ENCODE data around the gene CFAP410. TPM values are rescaled to one million over a fixed set of nuclear protein-coding genes. Genes with fewer than 3 reads are reported as not detected.
A peak's percentile ranks its signal among the peaks of the same experiment; 100 is the strongest.

CFAP410 gene
- total and polyA plus RNA-seq, 10 donors = 26.2 to 79.8 (median 33.0) TPM

- H3K4me1 ChIP-seq = peaks cover 0 to 13% (median 5%) of the 10 kb centered on the region in 6 donors
- peaks cover 0 to 70% (median 3%) of the 10 kb centered on the region in 6 donors for H3K36me3 ChIP-seq
- H3K27ac ChIP-seq = no peak overlapping the region
- intact Hi-C loops (cut with DNase I; ENCODE audit: low total_unique reads) = no loop called here
- peaks cover 0 to 5% (median 0%) of the 10 kb centered on the region in 7 donors for H3K27me3 ChIP-seq (replicated peaks in 1 of 7)
- peak; percentile 69 for DNase-seq
- peaks cover 0 to 22% (median 14%) of the 10 kb centered on the region in 8 donors for H3K9me3 ChIP-seq
- 90 to 95% (median 93%) methylated on average over 22 to 28 of the region's 28 CpGs for WGBS, 5 donors
- H3K4me3 ChIP-seq = no peak overlapping the region
- TF ChIP-seq, protein P1, sequence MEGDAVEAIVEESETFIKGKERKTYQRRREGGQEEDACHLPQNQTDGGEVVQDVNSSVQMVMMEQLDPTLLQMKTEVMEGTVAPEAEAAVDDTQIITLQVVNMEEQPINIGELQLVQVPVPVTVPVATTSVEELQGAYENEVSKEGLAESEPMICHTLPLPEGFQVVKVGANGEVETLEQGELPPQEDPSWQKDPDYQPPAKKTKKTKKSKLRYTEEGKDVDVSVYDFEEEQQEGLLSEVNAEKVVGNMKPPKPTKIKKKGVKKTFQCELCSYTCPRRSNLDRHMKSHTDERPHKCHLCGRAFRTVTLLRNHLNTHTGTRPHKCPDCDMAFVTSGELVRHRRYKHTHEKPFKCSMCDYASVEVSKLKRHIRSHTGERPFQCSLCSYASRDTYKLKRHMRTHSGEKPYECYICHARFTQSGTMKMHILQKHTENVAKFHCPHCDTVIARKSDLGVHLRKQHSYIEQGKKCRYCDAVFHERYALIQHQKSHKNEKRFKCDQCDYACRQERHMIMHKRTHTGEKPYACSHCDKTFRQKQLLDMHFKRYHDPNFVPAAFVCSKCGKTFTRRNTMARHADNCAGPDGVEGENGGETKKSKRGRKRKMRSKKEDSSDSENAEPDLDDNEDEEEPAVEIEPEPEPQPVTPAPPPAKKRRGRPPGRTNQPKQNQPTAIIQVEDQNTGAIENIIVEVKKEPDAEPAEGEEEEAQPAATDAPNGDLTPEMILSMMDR (IDR thresholded peaks at IDR 0.05 in 8 of 11, conservative IDR thresholded peaks at IDR 0.05 in 3 of 11) = no peak
Observed at GRCh38 chr21:44366586-44367211, 27.5 kb upstream of the CFAP410 start.

DNA sequence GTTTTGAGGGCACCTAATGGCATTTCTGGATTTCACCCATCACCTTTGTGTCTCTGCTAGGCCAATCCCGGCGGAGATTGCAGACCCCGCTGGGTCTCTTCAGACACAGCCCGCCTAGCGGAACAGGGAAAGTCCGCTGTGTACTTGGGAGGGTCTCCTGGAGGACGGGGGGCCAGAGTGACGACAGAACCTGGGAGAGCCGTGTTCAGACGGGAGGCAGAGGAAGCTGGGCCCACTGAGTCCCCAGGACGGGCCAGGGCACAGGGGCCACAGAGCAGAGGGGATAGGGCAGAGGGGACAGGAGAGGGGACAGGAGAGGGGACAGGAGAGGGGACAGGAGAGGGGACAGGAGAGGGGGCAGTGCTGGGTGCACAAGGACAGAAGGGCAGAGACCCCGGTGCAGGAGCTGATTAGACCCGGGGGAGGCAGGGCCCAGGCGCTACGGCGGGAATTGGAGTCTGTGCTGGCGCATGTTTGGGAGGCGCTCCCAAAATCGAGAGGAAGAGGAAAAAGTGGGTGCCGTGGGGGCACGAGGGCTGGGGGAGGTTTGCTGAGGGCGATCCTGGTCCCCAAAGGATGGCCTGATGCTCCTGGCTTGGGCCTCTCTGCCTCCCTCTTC lies 26.9 kb upstream of the CFAP410 start:
- WGBS, 5 donors = 87 to 96% (median 92%) methylated on average over 22 of the region's 22 CpGs
- Histone ChIP-seq H3K4me3 (no peak overlapping the region), H3K27ac (no peak overlapping the region), H3K9me3 (peaks cover 0 to 22% (median 14%) of the 10 kb centered on the region in 8 donors), H3K4me1 (peaks cover 0 to 16% (median 5%) of the 10 kb centered on the region in 6 donors), H3K27me3 (replicated peaks in 1 of 7) (peaks cover 0 to 5% (median 0%) of the 10 kb centered on the region in 7 donors), H3K36me3 (peaks cover 0 to 66% (median 3%) of the 10 kb centered on the region in 6 donors)
- intact Hi-C loops (cut with DNase I; ENCODE audit: low total_unique reads) = no loop called here
- TF ChIP-seq POLR2A (IDR thresholded peaks at IDR 0.05) (no peak), POLR2AphosphoS5 (IDR thresholded peaks at IDR 0.05) (no peak)
- TF ChIP-seq, protein P1 (IDR thresholded peaks at IDR 0.05 in 8 of 11, conservative IDR thresholded peaks at IDR 0.05 in 3 of 11) = no peak
- peak; percentile 43 for DNase-seq

DNA sequence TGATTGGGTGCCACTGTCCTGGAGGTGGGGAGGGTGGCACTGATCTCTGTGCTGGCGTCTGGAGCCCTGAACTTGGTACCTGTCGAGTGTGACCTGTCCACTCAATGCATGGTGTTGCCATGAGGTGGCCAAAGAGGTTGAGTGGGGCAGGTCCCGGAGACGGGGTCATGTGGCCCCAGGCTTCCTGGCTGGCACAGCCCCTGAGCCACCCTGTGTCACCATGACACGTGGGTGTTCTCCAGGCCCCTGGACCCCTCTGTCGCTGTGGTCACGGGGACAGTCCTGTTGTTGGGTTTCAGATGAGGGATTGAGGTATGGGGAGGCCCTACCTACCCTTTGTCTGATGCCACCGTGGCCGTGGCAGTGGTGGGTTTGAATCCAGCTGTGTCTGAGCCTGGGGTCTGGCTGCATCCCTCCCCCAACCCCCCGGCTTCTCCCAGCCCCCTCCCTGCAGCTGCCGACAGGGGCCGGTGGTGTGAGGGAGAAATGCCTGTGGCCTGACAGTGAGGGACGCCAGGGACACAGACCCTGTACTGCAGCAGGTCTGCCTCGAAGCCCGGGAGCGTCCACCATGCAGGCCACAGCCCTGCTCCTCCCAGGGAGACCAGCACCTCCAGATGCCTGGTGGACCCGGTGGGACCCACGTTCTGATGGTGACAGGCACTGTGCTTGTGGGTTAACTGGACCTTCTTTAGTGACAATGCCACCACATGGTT lies 26.2 kb upstream of the CFAP410 start:
- peaks cover 0 to 22% (median 14%) of the 10 kb centered on the region in 8 donors for H3K9me3 ChIP-seq
- no peak overlapping the region for H3K27ac ChIP-seq
- peaks cover 0 to 23% (median 5%) of the 10 kb centered on the region in 6 donors for H3K4me1 ChIP-seq
- peaks cover 0 to 5% (median 0%) of the 10 kb centered on the region in 7 donors for H3K27me3 ChIP-seq (replicated peaks in 1 of 7)
- WGBS, 5 donors = 85 to 95% (median 90%) methylated on average over 5 to 18 of the region's 18 CpGs
- peak; percentile 61 for DNase-seq
- peaks cover 0 to 59% (median 3%) of the 10 kb centered on the region in 6 donors for H3K36me3 ChIP-seq
- intact Hi-C loops (cut with DNase I; ENCODE audit: low total_unique reads) = no loop called here
- no peak overlapping the region for H3K4me3 ChIP-seq
- TF ChIP-seq POLR2A (IDR thresholded peaks at IDR 0.05) = no peak
- TF ChIP-seq, protein P1 (IDR thresholded peaks at IDR 0.05 in 8 of 11, conservative IDR thresholded peaks at IDR 0.05 in 3 of 11) = no peak
- TF ChIP-seq POLR2AphosphoS5 (IDR thresholded peaks at IDR 0.05) = no peak

All from spleen (tissue), 11 donors.